Measurements from ENCODE around the gene PRR15L.
A peak's percentile ranks its signal among the peaks of the same experiment; 100 is the strongest.

The PRR15L gene

GRCh38 chr17:47978324-47978723 lies 20.6 kb upstream of the PRR15L start:
- no peak overlapping the region for H3K27ac ChIP-seq (ENCODE audit: low read length)
- no peaks in the 10 kb centered on the region for H3K27me3 ChIP-seq (ENCODE audit: low read depth, low read length)
- no peaks in the 10 kb centered on the region for H3K79me2 ChIP-seq (ENCODE audit: low read length)
- peaks cover 63% of the 10 kb centered on the region for H3K36me3 ChIP-seq (replicated peaks; ENCODE audit: low read depth, low read length)
- no peaks in the 10 kb centered on the region for H3K9me3 ChIP-seq (ENCODE audit: insufficient read depth, low read length)
- H3K4me1 ChIP-seq (ENCODE audit: low read length): no peaks in the 10 kb centered on the region
- H3K4me3 ChIP-seq (ENCODE audit: low read length): no peak overlapping the region
- no peaks in the 10 kb centered on the region for H4K20me1 ChIP-seq (ENCODE audit: insufficient read depth, low read length)
- H3K9ac ChIP-seq (ENCODE audit: low read length): no peak overlapping the region
- no peak overlapping the region for H3K4me2 ChIP-seq (ENCODE audit: low read length)
- no peak overlapping the region for H2AFZ ChIP-seq (ENCODE audit: low read depth, low read length)
- peak; percentile 72 for TF ChIP-seq CTCF (IDR thresholded peaks at IDR 0.05; ENCODE audit: low read depth, low read length)
- no peak for TF ChIP-seq EZH2phosphoT487 (IDR thresholded peaks at IDR 0.05; ENCODE audit: low read depth)

- H3K36me3 ChIP-seq (replicated peaks; ENCODE audit: low read depth, low read length): peaks cover 45% of the 10 kb centered on the region
These were observed 18.1 kb upstream of the PRR15L start for GRCh38 chr17:47975823-47976205.

GRCh38 chr17:47975189-47975822 lies 17.6 kb upstream of the PRR15L start:
- TF ChIP-seq EZH2phosphoT487 (IDR thresholded peaks at IDR 0.05; ENCODE audit: low read depth) (no peak), CTCF (IDR thresholded peaks at IDR 0.05; ENCODE audit: low read depth, low read length) (0 out of 2 replicates have a peak, but pooled peaks have one; percentile 7)
- no peak overlapping the region for H3K27ac ChIP-seq (ENCODE audit: low read length)
- no peaks in the 10 kb centered on the region for H4K20me1 ChIP-seq (ENCODE audit: insufficient read depth, low read length)
- no peak overlapping the region for H3K9ac ChIP-seq (ENCODE audit: low read length)
- no peak overlapping the region for H3K4me3 ChIP-seq (ENCODE audit: low read length)
- peaks cover 18% of the 10 kb centered on the region for H3K79me2 ChIP-seq (ENCODE audit: low read length)
- H3K36me3 ChIP-seq (replicated peaks; ENCODE audit: low read depth, low read length): peaks cover 42% of the 10 kb centered on the region
- no peaks in the 10 kb centered on the region for H3K27me3 ChIP-seq (ENCODE audit: low read depth, low read length)
- H2AFZ ChIP-seq (ENCODE audit: low read depth, low read length): no peak overlapping the region
- H3K9me3 ChIP-seq (ENCODE audit: insufficient read depth, low read length): no peaks in the 10 kb centered on the region
- H3K4me2 ChIP-seq (ENCODE audit: low read length): no peak overlapping the region
- peaks cover 10% of the 10 kb centered on the region for H3K4me1 ChIP-seq (ENCODE audit: low read length)

More at GRCh38 chr17:47975823-47976205, 18.1 kb upstream of the PRR15L start:
- Histone ChIP-seq H4K20me1 (ENCODE audit: insufficient read depth, low read length) (no peaks in the 10 kb centered on the region), H3K9ac (ENCODE audit: low read length) (no peak overlapping the region), H2AFZ (ENCODE audit: low read depth, low read length) (no peak overlapping the region), H3K4me1 (ENCODE audit: low read length) (peaks cover 10% of the 10 kb centered on the region), H3K79me2 (ENCODE audit: low read length) (peaks cover 18% of the 10 kb centered on the region), H3K27ac (ENCODE audit: low read length) (no peak overlapping the region), H3K9me3 (ENCODE audit: insufficient read depth, low read length) (no peaks in the 10 kb centered on the region), H3K27me3 (ENCODE audit: low read depth, low read length) (no peaks in the 10 kb centered on the region), H3K4me3 (ENCODE audit: low read length) (no peak overlapping the region), H3K4me2 (ENCODE audit: low read length) (no peak overlapping the region)
- TF ChIP-seq EZH2phosphoT487 (IDR thresholded peaks at IDR 0.05; ENCODE audit: low read depth) (no peak), CTCF (IDR thresholded peaks at IDR 0.05; ENCODE audit: low read depth, low read length) (no peak)

GRCh38 chr17:47973541-47973940 lies 15.9 kb upstream of the PRR15L start:
- no peak overlapping the region for H3K9ac ChIP-seq (ENCODE audit: low read length)
- TF ChIP-seq EZH2phosphoT487 (IDR thresholded peaks at IDR 0.05; ENCODE audit: low read depth): no peak
- TF ChIP-seq CTCF (IDR thresholded peaks at IDR 0.05; ENCODE audit: low read depth, low read length): no peak

More at GRCh38 chr17:47973541-47973940, 15.9 kb upstream of the PRR15L start:
- peaks cover 18% of the 10 kb centered on the region for H3K79me2 ChIP-seq (ENCODE audit: low read length)
- H3K4me2 ChIP-seq (ENCODE audit: low read length): no peak overlapping the region
- H3K9me3 ChIP-seq (ENCODE audit: insufficient read depth, low read length): no peaks in the 10 kb centered on the region
- H3K36me3 ChIP-seq (replicated peaks; ENCODE audit: low read depth, low read length): peaks cover 27% of the 10 kb centered on the region
- no peak overlapping the region for H3K27ac ChIP-seq (ENCODE audit: low read length)
- no peak overlapping the region for H2AFZ ChIP-seq (ENCODE audit: low read depth, low read length)
- no peaks in the 10 kb centered on the region for H3K27me3 ChIP-seq (ENCODE audit: low read depth, low read length)
- peaks cover 17% of the 10 kb centered on the region for H3K4me1 ChIP-seq (ENCODE audit: low read length)
- no peaks in the 10 kb centered on the region for H4K20me1 ChIP-seq (ENCODE audit: insufficient read depth, low read length)
- no peak overlapping the region for H3K4me3 ChIP-seq (ENCODE audit: low read length)
